ENCODE results near the gene UMAD1. TPM values are rescaled to one million over a fixed set of nuclear protein-coding genes. Genes with fewer than 3 reads are reported as not detected.

Gene UMAD1
- total RNA-seq, 1 donor from 2014 or later: 16.4 TPM

GRCh38 chr7:7620236-7620635 is 20.3 kb upstream of the UMAD1 start:
- Histone ChIP-seq H3K4me3 (no peak overlapping the region), H3K27me3 (ENCODE audit: low read depth) (no peaks in the 10 kb centered on the region), H3K27ac (replicated peaks) (no peak overlapping the region), H3K9me3 (replicated peaks) (no peaks in the 10 kb centered on the region), H3K36me3 (no peaks in the 10 kb centered on the region), H3K4me1 (no peaks in the 10 kb centered on the region)
- no peak for DNase-seq
- intact Hi-C loops (cut with micrococcal nuclease): no loop called here
- no peak for TF ChIP-seq CTCF (IDR thresholded peaks at IDR 0.05; ENCODE audit: borderline replicate concordance)

- no peaks in the 10 kb centered on the region for H3K27me3 ChIP-seq (ENCODE audit: low read depth)
- no peak for TF ChIP-seq CTCF (IDR thresholded peaks at IDR 0.05; ENCODE audit: borderline replicate concordance)
- no peak for DNase-seq
- no peaks in the 10 kb centered on the region for H3K9me3 ChIP-seq (replicated peaks)
- H3K4me3 ChIP-seq: no peak overlapping the region
- H3K27ac ChIP-seq (replicated peaks): no peak overlapping the region
- H3K4me1 ChIP-seq: no peaks in the 10 kb centered on the region
- no peaks in the 10 kb centered on the region for H3K36me3 ChIP-seq
- intact Hi-C loops (cut with micrococcal nuclease): no loop called here
Measured at GRCh38 chr7:7620644-7621210, 19.8 kb upstream of the UMAD1 start.

- no peak overlapping the region for H3K4me3 ChIP-seq
- H3K36me3 ChIP-seq: no peaks in the 10 kb centered on the region
- no peak for TF ChIP-seq CTCF (IDR thresholded peaks at IDR 0.05; ENCODE audit: borderline replicate concordance)
- H3K4me1 ChIP-seq: no peaks in the 10 kb centered on the region
- H3K27me3 ChIP-seq (ENCODE audit: low read depth): no peaks in the 10 kb centered on the region
- intact Hi-C loops (cut with micrococcal nuclease): no loop called here
- no peak overlapping the region for H3K27ac ChIP-seq (replicated peaks)
- no peaks in the 10 kb centered on the region for H3K9me3 ChIP-seq (replicated peaks)
- no peak for DNase-seq
Measured at GRCh38 chr7:7628476-7628875, 12.1 kb upstream of the UMAD1 start.

GRCh38 chr7:7630626-7631329 is 9.8 kb upstream of the UMAD1 start:
- no peak overlapping the region for H3K27ac ChIP-seq (replicated peaks)
- DNase-seq: no peak
- no peaks in the 10 kb centered on the region for H3K9me3 ChIP-seq (replicated peaks)
- no peaks in the 10 kb centered on the region for H3K27me3 ChIP-seq (ENCODE audit: low read depth)
- no peaks in the 10 kb centered on the region for H3K4me1 ChIP-seq
- H3K36me3 ChIP-seq: peaks cover 10% of the 10 kb centered on the region
- intact Hi-C loops (cut with micrococcal nuclease): no loop called here
- no peak for TF ChIP-seq CTCF (IDR thresholded peaks at IDR 0.05; ENCODE audit: borderline replicate concordance)
- no peak overlapping the region for H3K4me3 ChIP-seq

- Histone ChIP-seq H3K4me3 (peak overlapping the region; percentile 85), H3K4me1 (peaks cover 34% of the 10 kb centered on the region), H3K36me3 (peaks cover 30% of the 10 kb centered on the region), H3K9me3 (replicated peaks) (no peaks in the 10 kb centered on the region), H3K27me3 (ENCODE audit: low read depth) (no peaks in the 10 kb centered on the region), H3K27ac (replicated peaks) (peak overlapping the region; percentile 90)
- no peak for TF ChIP-seq CTCF (IDR thresholded peaks at IDR 0.05; ENCODE audit: borderline replicate concordance)
- DNase-seq: no peak
- intact Hi-C loops (cut with micrococcal nuclease): no loop called here
Measured at GRCh38 chr7:7639421-7639820, 1.1 kb upstream of the UMAD1 start.
